Ovary (tissue), 3 donors: Measurements from ENCODE around the gene SCRN3.

Experiments used
- CTCF ChIP-seq, 3 donors: fragments of 450-650 bp in 2 of 3; fragments of 200-600 bp in 1 of 3; IDR thresholded peaks; one replicate each; pipeline versions ENCODE4 v1.5.1 to v1.8.0; 2016 to 2022; ENCODE audit warnings: antibody characterized with exemption in 3 of 3, mild to moderate bottlenecking in 1 of 3
- EP300 ChIP-seq: sonication (generic); formaldehyde crosslinking; IDR thresholded peaks from one replicate; pipeline ENCODE4 v1.6.1; 2017; ENCODE audit warnings: antibody characterized with exemption
- POLR2A ChIP-seq: fragments of 450-650 bp; IDR thresholded peaks from one replicate; pipeline ENCODE4 v1.6.1; 2017; ENCODE audit warnings: antibody characterized with exemption, mild to moderate bottlenecking, moderate library complexity
- donor health status: DM: no; HTN: no; CAD: no.

- no peak for TF ChIP-seq CTCF (IDR thresholded peaks at IDR 0.05)
- no peak for TF ChIP-seq POLR2A
- no peak for TF ChIP-seq EP300
These were observed 53.5 kb downstream of the SCRN3 start for GRCh38 chr2:174449033-174449432.
